Neural cell (in vitro differentiated cells): ENCODE results near the gene SLC34A1. TPM values are rescaled to one million over a fixed set of nuclear protein-coding genes. Genes with fewer than 3 reads are reported as not detected.

Experiments used
- H2AFZ ChIP-seq: fragments of 200-600, 300-800 bp; sonication (generic), shearing (Covaris generic); 2 replicates; pipeline ENCODE4 v1.6.0; 2014; ENCODE audit warnings: low read depth, mild to moderate bottlenecking, antibody characterized with exemption, low read length, moderate library complexity
- H3F3A ChIP-seq: fragments of 200-600 bp; shearing (Covaris generic); 2 replicates; pipeline ENCODE4 v1.6.1; 2016; ENCODE audit warnings: mild to moderate bottlenecking, moderate library complexity, mixed read lengths, antibody characterized with exemption, low read length; ENCODE audit not compliant: insufficient read depth, poor library complexity, severe bottlenecking
- H3K27ac ChIP-seq: fragments of 200-600, 300-800 bp; sonication (generic), shearing (Covaris generic); 2 replicates; pipeline ENCODE4 v1.5.1; 2014; ENCODE audit warnings: mild to moderate bottlenecking, low read length, moderate library complexity
- H3K27me3 ChIP-seq: fragments of 300-800, 200-600 bp; sonication (generic), shearing (Covaris generic); 2 replicates; pipeline ENCODE4 v1.6.0; 2014; ENCODE audit warnings: mild to moderate bottlenecking, low read depth, low read length, moderate library complexity; ENCODE audit not compliant: insufficient read depth
- H3K36me3 ChIP-seq: fragments of 300-800, 200-600 bp; sonication (generic), shearing (Covaris generic); 2 replicates; pipeline ENCODE4 v1.5.1; 2014; ENCODE audit warnings: mild to moderate bottlenecking, antibody characterized with exemption, low read length, moderate library complexity; ENCODE audit not compliant: insufficient read depth
- H3K4me2 ChIP-seq: fragments of 300-800, 200-600 bp; sonication (generic), shearing (Covaris generic); 2 replicates; pipeline ENCODE4 v1.6.0; 2014; ENCODE audit warnings: mild to moderate bottlenecking, low read length
- H3K4me3 ChIP-seq: fragments of 300-800, 200-600 bp; sonication (generic), shearing (Covaris generic); 2 replicates; pipeline ENCODE4 v1.5.1; 2014; ENCODE audit warnings: mild to moderate bottlenecking, low read length, moderate library complexity
- H3K79me2 ChIP-seq: fragments of 200-600 bp; shearing (Covaris generic); replicated peaks from 2 replicates; pipeline ENCODE4 v1.6.0; 2014; ENCODE audit warnings: mild to moderate bottlenecking, low read length, moderate library complexity; ENCODE audit not compliant: insufficient read depth
- H3K9ac ChIP-seq: fragments of 300-800, 200-600 bp; sonication (generic), shearing (Covaris generic); 2 replicates; pipeline ENCODE4 v1.6.1; 2016; ENCODE audit warnings: mild to moderate bottlenecking, low read length, mixed read lengths
- H3K9me2 ChIP-seq: fragments of 200-600 bp; shearing (Covaris generic); 2 replicates; pipeline ENCODE4 v1.6.1; 2016; ENCODE audit warnings: mild to moderate bottlenecking, low read length, mixed read lengths; ENCODE audit not compliant: insufficient read depth
- H3K9me3 ChIP-seq: fragments of 200-600, 300-800 bp; sonication (generic), shearing (Covaris generic); 2 replicates; pipeline ENCODE4 v1.6.1; 2016; ENCODE audit warnings: mild to moderate bottlenecking, mixed run types, low read length, moderate library complexity, mixed read lengths
- H4K20me1 ChIP-seq: fragments of 200-600 bp; shearing (Covaris generic); 2 replicates; pipeline ENCODE4 v1.6.1; 2016; ENCODE audit warnings: mild to moderate bottlenecking, mixed run types; ENCODE audit not compliant: insufficient read depth
- CTCF ChIP-seq: fragments of 450-650 bp; IDR thresholded peaks from 2 replicates; pipeline ENCODE4 v1.5.1; 2014; ENCODE audit warnings: antibody characterized with exemption, mild to moderate bottlenecking, moderate library complexity; ENCODE audit not compliant: poor library complexity, severe bottlenecking
- EP300 ChIP-seq: fragments of 450-650 bp; conservative IDR thresholded peaks from 2 replicates; pipeline ENCODE4 v1.6.1; 2014; ENCODE audit warnings: antibody characterized with exemption, mild to moderate bottlenecking, moderate library complexity; ENCODE audit not compliant: poor library complexity, severe bottlenecking
- EZH2 ChIP-seq: fragments of 200-600, 300-800 bp; shearing (Covaris generic), sonication (generic); IDR thresholded peaks from 2 replicates; pipeline ENCODE4 v1.6.1; 2014; ENCODE audit warnings: antibody characterized with exemption, low read length, borderline replicate concordance, mild to moderate bottlenecking; ENCODE audit not compliant: insufficient read depth, poor library complexity, severe bottlenecking
- MXI1 ChIP-seq: fragments of 450-650 bp; conservative IDR thresholded peaks from 2 replicates; pipeline ENCODE4 v1.6.1; 2014; ENCODE audit warnings: antibody characterized with exemption, mild to moderate bottlenecking; ENCODE audit not compliant: poor library complexity, severe bottlenecking
- POLR2AphosphoS5 ChIP-seq: IDR thresholded peaks from 2 replicates; pipeline ENCODE4 v1.6.1; 2012
- RAD21 ChIP-seq: fragments of 450-650 bp; conservative IDR thresholded peaks from 2 replicates; pipeline ENCODE4 v1.6.1; 2014; ENCODE audit warnings: antibody characterized with exemption, mild to moderate bottlenecking, moderate library complexity
- REST ChIP-seq: IDR thresholded peaks from 2 replicates; pipeline ENCODE4 v1.6.1; 2012; ENCODE audit warnings: borderline replicate concordance
- SMC3 ChIP-seq: fragments of 450-650 bp; conservative IDR thresholded peaks from 2 replicates; pipeline ENCODE4 v1.6.1; 2014; ENCODE audit warnings: antibody characterized with exemption, mild to moderate bottlenecking, moderate library complexity; ENCODE audit not compliant: poor library complexity
- TAF1 ChIP-seq: IDR thresholded peaks from 2 replicates; pipeline ENCODE4 v1.6.1; 2012; ENCODE audit warnings: low read depth
- polyA plus RNA-seq: library from polyadenylated mRNA; depleted of rRNA; stranded (reverse); fragments of >200 nt; gene quantifications from 2 replicates; pipeline ENCODE4 v1.2.3, GENCODE V29; 2014

The SLC34A1 gene
- polyA plus RNA-seq, 1 donor from 2014 or later, result not detected

- Histone ChIP-seq H3K9me2 (no peaks in the 10 kb centered on the region), H3K9ac (no peak overlapping the region), H3K79me2 (no peaks in the 10 kb centered on the region), H3K4me2 (no peak overlapping the region), H4K20me1 (no peaks in the 10 kb centered on the region), H2AFZ (no peak overlapping the region), H3K27ac (no peak overlapping the region), H3F3A (no peaks in the 10 kb centered on the region), H3K36me3 (no peaks in the 10 kb centered on the region), H3K27me3 (no peaks in the 10 kb centered on the region), H3K4me3 (no peak overlapping the region), H3K9me3 (no peaks in the 10 kb centered on the region)
- TF ChIP-seq MXI1, result no peak
- no peak for TF ChIP-seq SMC3
- TF ChIP-seq TAF1, result no peak
- no peak for TF ChIP-seq EZH2
Observed at GRCh38 chr5:177434942-177435738, 50.9 kb downstream of the SLC34A1 start.

GRCh38 chr5:177435847-177436536 is 51.8 kb downstream of the SLC34A1 start:
- Histone ChIP-seq H3K9me2 (no peaks in the 10 kb centered on the region), H3K36me3 (no peaks in the 10 kb centered on the region), H3K27me3 (no peaks in the 10 kb centered on the region), H3K4me2 (no peak overlapping the region), H3F3A (no peaks in the 10 kb centered on the region), H2AFZ (no peak overlapping the region), H3K79me2 (no peaks in the 10 kb centered on the region), H3K27ac (no peak overlapping the region), H3K9ac (no peak overlapping the region), H3K4me3 (no peak overlapping the region), H3K9me3 (no peaks in the 10 kb centered on the region), H4K20me1 (no peaks in the 10 kb centered on the region)
- TF ChIP-seq CTCF, result no peak
- no peak for TF ChIP-seq EP300
- TF ChIP-seq TAF1, result no peak
- no peak for TF ChIP-seq EZH2
- no peak for TF ChIP-seq POLR2AphosphoS5
- no peak for TF ChIP-seq SMC3
- TF ChIP-seq RAD21, result no peak
- no peak for TF ChIP-seq MXI1
- no peak for TF ChIP-seq REST
